H9 (cell line): ENCODE results near the gene MPZL1. TPM values are rescaled to one million over a fixed set of nuclear protein-coding genes. Genes with fewer than 3 reads are reported as not detected.

Source experiments
- DNase-seq: peaks from one replicate; pipeline ENCODE4 v3.0.0-alpha.2; 2017
- H2AFZ ChIP-seq: one replicate; pipeline ENCODE4 v1.6.1; 2013; ENCODE audit warnings: mild to moderate bottlenecking, low read length, control low read depth, moderate library complexity
- H2AK5ac ChIP-seq: 2 replicates; pipeline ENCODE4 v1.6.1; 2013; ENCODE audit warnings: low read length, control low read depth, mixed read lengths; ENCODE audit not compliant: insufficient read length
- H2BK120ac ChIP-seq: one replicate; pipeline ENCODE4 v1.6.1; 2013; ENCODE audit warnings: low read depth, mild to moderate bottlenecking, low read length, control low read depth, inconsistent platforms; ENCODE audit not compliant: poor library complexity, severe bottlenecking
- H2BK12ac ChIP-seq: 2 replicates; pipeline ENCODE4 v1.6.1; 2013; ENCODE audit warnings: low read length, control low read depth, mixed read lengths, low read depth; ENCODE audit not compliant: insufficient read length
- H2BK15ac ChIP-seq: 2 replicates; pipeline ENCODE4 v1.6.1; 2013; ENCODE audit warnings: low read depth, low read length, control low read depth
- H2BK20ac ChIP-seq: one replicate; pipeline ENCODE4 v1.6.1; 2013; ENCODE audit warnings: low read depth, mild to moderate bottlenecking, low read length, control low read depth, inconsistent platforms; ENCODE audit not compliant: poor library complexity, severe bottlenecking
- H2BK5ac ChIP-seq: 2 replicates; pipeline ENCODE4 v1.6.1; 2013; ENCODE audit warnings: low read length, control low read depth, mixed read lengths; ENCODE audit not compliant: insufficient read length
- H3K14ac ChIP-seq: 2 replicates; pipeline ENCODE4 v1.6.1; 2013; ENCODE audit warnings: low read length, control low read depth; ENCODE audit not compliant: insufficient read depth
- H3K18ac ChIP-seq: 2 replicates; pipeline ENCODE4 v1.6.1; 2013; ENCODE audit warnings: low read depth, mild to moderate bottlenecking, mixed read lengths, low read length, control low read depth; ENCODE audit not compliant: insufficient read length
- H3K23ac ChIP-seq: 2 replicates; pipeline ENCODE4 v1.6.1; 2013; ENCODE audit warnings: low read length, control low read depth, mixed read lengths, low read depth; ENCODE audit not compliant: insufficient read length
- H3K23me2 ChIP-seq: 2 replicates; pipeline ENCODE4 v1.6.1; 2013; ENCODE audit warnings: low read depth, mild to moderate bottlenecking, mixed read lengths, low read length, control low read depth; ENCODE audit not compliant: insufficient read length, poor library complexity, severe bottlenecking
- H3K27ac ChIP-seq: 2 replicates; pipeline ENCODE4 v1.5.1; 2013; ENCODE audit warnings: low read length, control low read depth, mixed read lengths, low read depth; ENCODE audit not compliant: insufficient read length
- H3K27me3 ChIP-seq: 2 replicates; pipeline ENCODE4 v1.6.1; 2013; ENCODE audit warnings: low read length, control low read depth, inconsistent platforms; ENCODE audit not compliant: insufficient read depth
- H3K4ac ChIP-seq: 2 replicates; pipeline ENCODE4 v1.6.1; 2013; ENCODE audit warnings: low read depth, mild to moderate bottlenecking, control low read depth, inconsistent platforms, low read length, moderate library complexity
- H3K4me1 ChIP-seq: 2 replicates; pipeline ENCODE4 v1.6.1; 2013; ENCODE audit warnings: low read length, control low read depth, inconsistent platforms; ENCODE audit not compliant: insufficient read depth
- H3K4me2 ChIP-seq: 2 replicates; pipeline ENCODE4 v1.6.1; 2013; ENCODE audit warnings: low read length, control low read depth, mixed read lengths; ENCODE audit not compliant: insufficient read length, insufficient read depth
- H3K56ac ChIP-seq: 2 replicates; pipeline ENCODE4 v1.6.1; 2013; ENCODE audit warnings: low read depth, mild to moderate bottlenecking, mixed read lengths, low read length, control low read depth; ENCODE audit not compliant: insufficient read length
- H3K79me1 ChIP-seq: 2 replicates; pipeline ENCODE4 v1.6.1; 2013; ENCODE audit warnings: low read depth, mild to moderate bottlenecking, moderate library complexity, low read length, control low read depth, inconsistent platforms; ENCODE audit not compliant: insufficient read depth, poor library complexity, severe bottlenecking
- H3K79me2 ChIP-seq: 2 replicates; pipeline ENCODE4 v1.6.1; 2013; ENCODE audit warnings: low read length, control low read depth, inconsistent platforms; ENCODE audit not compliant: insufficient read depth
- H3K9ac ChIP-seq: 2 replicates; pipeline ENCODE4 v1.6.1; 2013; ENCODE audit warnings: low read length, control low read depth, mixed read lengths; ENCODE audit not compliant: insufficient read length; ENCODE audit errors: extremely low read depth
- H3K9me3 ChIP-seq: one replicate; pipeline ENCODE4 v1.6.1; 2013; ENCODE audit warnings: low read depth, low read length, inconsistent platforms; ENCODE audit not compliant: control insufficient read depth
- H3T11ph ChIP-seq: one replicate; pipeline ENCODE4 v1.6.1; 2013; ENCODE audit warnings: mild to moderate bottlenecking, low read length, control low read depth, inconsistent platforms
- H4K20me1 ChIP-seq: one replicate; pipeline ENCODE4 v1.6.1; 2013; ENCODE audit not compliant: control insufficient read depth, insufficient read length, insufficient read depth
- H4K5ac ChIP-seq: 2 replicates; pipeline ENCODE4 v1.6.1; 2013; ENCODE audit warnings: low read depth, mild to moderate bottlenecking, mixed read lengths, low read length, control low read depth; ENCODE audit not compliant: insufficient read length
- H4K8ac ChIP-seq: replicated peaks from 2 replicates; pipeline ENCODE4 v1.6.1; 2013; ENCODE audit warnings: low read length, control low read depth, mixed read lengths, low read depth; ENCODE audit not compliant: insufficient read length
- H4K91ac ChIP-seq: 2 replicates; pipeline ENCODE4 v1.6.1; 2013; ENCODE audit warnings: low read depth, mild to moderate bottlenecking, moderate library complexity, mixed read lengths, low read length, control low read depth; ENCODE audit not compliant: insufficient read length
- H3K27ac Mint-ChIP-seq, 3 experiments: 2 replicates in 2 of 3; 3 replicates in 1 of 3; pipeline ENCODE4 v1.8.0; 2020 to 2021; ENCODE audit warnings: mixed read lengths in 3 of 3, mild to moderate bottlenecking in 1 of 3, moderate library complexity in 1 of 3
- H3K27me3 Mint-ChIP-seq: 2 replicates; pipeline ENCODE4 v1.8.0; 2021; ENCODE audit warnings: low read depth, mild to moderate bottlenecking, moderate library complexity, mixed read lengths
- H3K36me3 Mint-ChIP-seq, 3 experiments: 2 replicates in 2 of 3; 3 replicates in 1 of 3; pipeline ENCODE4 v1.8.0; 2020 to 2021; ENCODE audit warnings: low read depth in 3 of 3, mixed read lengths in 3 of 3; ENCODE audit not compliant: insufficient read depth in 1 of 3
- H3K4me1 Mint-ChIP-seq, 2 experiments: 2 replicates each; pipeline ENCODE4 v1.8.0; 2020; ENCODE audit warnings: mixed read lengths in 2 of 2
- H3K4me3 Mint-ChIP-seq, 2 experiments: 2 replicates in 1 of 2; 3 replicates in 1 of 2; pipeline ENCODE4 v1.8.0; 2020 to 2021; ENCODE audit warnings: mild to moderate bottlenecking in 2 of 2, mixed read lengths in 2 of 2, moderate library complexity in 1 of 2
- H3K9me3 Mint-ChIP-seq, 2 experiments: 2 replicates in 1 of 2; 3 replicates in 1 of 2; pipeline ENCODE4 v1.8.0; 2020; ENCODE audit warnings: mild to moderate bottlenecking in 2 of 2, mixed read lengths in 2 of 2, moderate library complexity in 1 of 2
- CTCF ChIP-seq: fragments of 200-600 bp; sonication (generic); conservative IDR thresholded peaks from 3 replicates; pipeline ENCODE4 v1.8.0; 2021; ENCODE audit warnings: antibody characterized with exemption, mild to moderate bottlenecking
- WGBS: extraction: QIAGEN DNeasy Blood & Tissue Kit; methylation state at CpG from one replicate; pipeline ENCODE4 v1.1.7; 2013; ENCODE audit warnings: missing lambda C conversion rate, low lambda C conversion rate, mixed read lengths; ENCODE audit not compliant: insufficient read length; ENCODE audit errors: extremely low coverage; 5-methylcytosine and 5-hydroxymethylcytosine counted together
- total RNA-seq: library from RNA; stranded (reverse); gene quantifications from 2 replicates; pipeline ENCODE4 v1.2.1, GENCODE V29; 2021

The MPZL1 gene
- total RNA-seq, 1 experiment from 2014 or later, result 60.7 TPM

DNA sequence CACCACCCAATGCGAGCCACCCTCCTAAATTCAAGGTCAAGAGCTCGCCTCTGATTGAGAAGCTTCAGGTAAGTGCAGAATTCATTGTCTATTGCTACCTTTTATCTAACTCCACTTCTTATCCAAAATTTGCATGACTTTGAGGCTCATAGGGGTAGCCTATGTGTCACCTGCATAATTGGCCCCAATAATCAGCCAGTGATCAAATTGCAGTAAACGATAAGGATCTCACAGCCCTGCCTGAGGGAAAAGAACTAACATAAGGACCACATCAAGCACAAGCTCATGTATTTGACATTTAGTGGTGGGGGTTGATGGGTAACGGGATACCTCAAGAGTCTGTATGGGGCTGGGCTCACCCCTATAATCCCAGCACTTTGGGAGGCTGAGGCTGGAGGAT lies 31.7 kb upstream of the MPZL1 start:
- H4K91ac ChIP-seq, result no peak overlapping the region
- H3K56ac ChIP-seq, result no peak overlapping the region
- no peak overlapping the region for H3T11ph ChIP-seq
- H3K27me3 ChIP-seq, result no peaks in the 10 kb centered on the region
- no peaks in the 10 kb centered on the region for H3K79me1 ChIP-seq
- H3K4ac ChIP-seq, result no peak overlapping the region
- no peak overlapping the region for H2BK12ac ChIP-seq
- H3K18ac ChIP-seq, result no peak overlapping the region
- H3K9ac ChIP-seq, result no peak overlapping the region
- no CpG with 5 or more reads among the region's 4 CpGs for WGBS
- H3K23ac ChIP-seq, result no peak overlapping the region
- no peaks in the 10 kb centered on the region for H3K79me2 ChIP-seq
- no peak overlapping the region for H2BK20ac ChIP-seq
- DNase-seq, result no peak
- H3K4me1 ChIP-seq, result no peaks in the 10 kb centered on the region
- H2BK15ac ChIP-seq, result no peak overlapping the region
- no peak overlapping the region for H3K4me2 ChIP-seq
- Mint-ChIP-seq H3K27me3 (no peaks in the 10 kb centered on the region), H3K9me3 (no peaks in the 10 kb centered on the region), H3K4me1 (peaks cover 23 to 33% of the 10 kb centered on the region in 2 experiments), H3K4me3 (no peak overlapping the region), H3K36me3 (no peaks in the 10 kb centered on the region), H3K27ac (no peak overlapping the region; a peak in 1 of 7 replicates)
- H2AFZ ChIP-seq, result no peak overlapping the region
- TF ChIP-seq CTCF, result no peak
- no peak overlapping the region for H4K5ac ChIP-seq
- H3K27ac ChIP-seq, result no peak overlapping the region
- H2BK120ac ChIP-seq, result no peak overlapping the region
- H3K9me3 ChIP-seq, result no peaks in the 10 kb centered on the region
- H2BK5ac ChIP-seq, result no peak overlapping the region
- H2AK5ac ChIP-seq, result no peak overlapping the region
- H3K14ac ChIP-seq, result no peak overlapping the region
- H4K20me1 ChIP-seq, result no peaks in the 10 kb centered on the region
- H3K23me2 ChIP-seq, result no peaks in the 10 kb centered on the region
- no peak overlapping the region for H4K8ac ChIP-seq
